Measurements from ENCODE around the gene DMD.
"Not testable (repeated sequence)": the region's sequence is repeated elsewhere in the genome, so short reads cannot be mapped to it uniquely, and the experiment has no call there.

DMD gene

DNA sequence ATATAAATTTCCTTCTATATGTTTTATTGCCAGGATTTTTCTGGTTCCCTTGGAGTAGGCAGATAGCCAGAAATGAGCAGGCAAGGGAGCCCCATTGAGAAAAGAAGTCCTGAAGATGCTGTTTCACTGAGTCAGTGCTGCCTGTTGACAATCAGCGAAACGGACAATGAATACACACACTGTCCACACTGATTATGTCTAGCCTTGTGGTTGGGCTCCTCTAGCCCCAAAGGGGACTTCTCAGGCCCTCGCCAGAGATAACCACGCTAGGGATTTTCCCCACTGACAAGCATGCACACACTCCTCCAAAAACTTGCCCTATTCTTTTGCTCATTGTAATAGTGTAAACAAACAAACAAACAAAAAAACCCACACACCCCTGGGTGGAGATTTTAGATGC lies 369.3 kb downstream of the DMD start:
- no peak for DNase-seq

- DNase-seq = no peak
Measured at GRCh38 chrX:32839781-32840180, 371.6 kb downstream of the DMD start.

GRCh38 chrX:32825009-32825408 lies 386.3 kb downstream of the DMD start:
- no peak for DNase-seq

- DNase-seq = no peak
Measured at GRCh38 chrX:32804034-32804433, 407.3 kb downstream of the DMD start.

DNA sequence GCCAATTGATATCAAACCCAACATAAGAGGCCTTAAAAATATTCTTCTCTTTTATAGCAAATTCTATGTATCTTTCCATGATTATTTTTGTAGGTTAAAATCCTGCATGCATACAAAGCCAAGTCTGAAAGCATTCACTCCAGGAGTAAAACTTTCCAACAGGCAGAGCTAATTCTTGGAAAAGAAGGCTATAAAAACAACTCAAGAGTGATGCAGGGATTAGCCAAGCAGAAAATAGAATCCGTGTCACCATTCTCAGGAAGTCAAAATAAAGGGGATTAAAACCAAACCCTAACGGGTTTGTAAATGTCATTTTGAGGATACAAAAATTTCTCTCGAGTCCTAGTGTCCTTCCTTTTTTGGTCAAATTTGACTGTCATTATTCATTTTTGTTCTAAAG lies 412.4 kb downstream of the DMD start:
- no peak for DNase-seq

DNA sequence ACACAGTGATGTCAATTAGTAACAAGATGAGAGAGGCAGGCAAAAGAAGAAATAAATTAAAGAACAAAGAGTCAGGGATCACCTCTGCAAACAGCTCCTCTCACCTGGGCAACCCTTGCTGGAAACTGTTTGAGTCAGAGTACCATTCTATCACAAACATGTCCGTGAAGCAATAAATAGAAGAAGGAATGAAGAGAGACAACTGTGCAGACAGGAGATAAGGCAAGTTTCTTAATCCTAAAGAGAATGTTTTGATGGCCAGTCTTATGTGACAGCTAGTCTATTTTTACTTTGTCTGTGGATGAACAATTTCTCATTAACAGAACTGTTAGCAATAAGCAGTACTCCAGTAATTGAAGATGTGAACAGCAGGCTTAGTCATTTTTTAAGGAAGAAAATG lies 422.4 kb downstream of the DMD start:
- DNase-seq = no peak

DNA sequence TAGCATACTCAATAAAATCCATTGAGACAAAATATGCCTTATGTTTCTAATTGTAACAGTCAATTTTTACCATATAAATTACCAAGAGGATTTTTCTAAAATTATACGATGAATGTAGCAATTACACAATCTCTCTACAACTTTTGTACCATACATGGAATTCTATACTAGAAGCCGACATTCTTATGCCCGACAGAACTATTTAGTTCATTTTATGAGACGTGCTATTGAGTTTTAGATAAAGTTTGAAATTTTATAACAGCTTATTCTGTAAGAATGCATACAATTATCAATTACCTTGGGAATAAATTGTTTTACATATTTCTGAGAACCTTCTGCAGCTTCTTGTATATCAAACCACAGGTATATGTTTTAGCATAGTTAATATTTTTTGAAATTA lies 431.2 kb downstream of the DMD start:
- no peak for DNase-seq

DNA sequence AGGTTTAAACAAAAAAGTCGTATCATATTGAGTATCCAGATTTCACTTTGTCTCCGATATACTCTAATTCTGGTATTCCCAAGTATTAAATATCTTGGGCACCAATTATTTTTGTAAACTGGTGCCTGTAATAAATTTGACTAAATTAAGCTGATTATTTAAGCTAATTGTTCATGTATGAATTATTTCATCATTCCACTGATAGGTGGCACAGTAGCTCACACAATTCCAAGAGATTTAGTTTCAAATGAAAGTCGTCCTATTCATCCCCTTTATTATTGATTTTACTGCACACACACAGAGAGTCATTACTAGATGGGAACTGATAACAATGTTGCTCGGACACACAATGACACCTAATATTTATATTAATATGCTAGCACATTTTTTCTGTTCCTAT lies 432.4 kb downstream of the DMD start:
- no peak for DNase-seq

DNA sequence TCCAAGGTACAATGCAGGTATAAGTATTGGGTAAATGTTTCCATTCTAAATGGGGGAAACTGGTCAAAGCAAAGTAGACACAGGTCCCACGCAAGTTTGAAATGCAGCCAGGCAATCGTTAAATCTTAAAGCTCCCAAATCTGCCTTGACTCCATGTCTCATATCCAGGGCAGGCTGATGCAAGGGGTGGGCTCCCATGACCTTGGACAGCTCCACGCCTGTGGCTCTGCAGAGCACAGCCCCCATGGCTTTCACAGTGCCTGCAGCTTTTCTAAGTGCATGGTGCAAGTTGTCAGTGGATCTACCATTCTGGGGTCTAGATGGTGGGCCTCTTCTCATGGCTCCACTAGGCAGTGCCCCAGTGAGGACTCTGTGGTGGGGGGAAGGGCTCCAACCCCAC lies 436.4 kb downstream of the DMD start:
- DNase-seq = no peak

- no peak for DNase-seq
Measured at GRCh38 chrX:32749070-32749469, 462.3 kb downstream of the DMD start.

DNA sequence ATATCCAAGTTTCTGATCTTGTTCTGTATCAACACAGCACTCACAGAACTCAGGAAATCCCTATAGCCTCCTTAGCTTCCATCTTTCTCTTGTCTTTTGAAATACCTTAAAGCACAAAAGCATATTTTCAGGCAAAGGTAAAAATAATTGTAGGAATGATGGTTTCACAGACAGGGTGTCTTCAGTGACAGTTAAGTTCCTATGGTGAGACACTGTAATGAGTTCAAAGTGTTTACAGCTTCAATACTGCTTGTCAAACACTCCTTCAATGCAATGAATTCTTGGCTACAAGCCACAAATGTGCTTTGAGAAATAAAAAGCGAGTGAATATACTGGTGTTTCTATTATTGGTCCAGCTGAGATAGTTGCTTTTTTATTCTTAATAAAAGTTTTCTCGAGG lies 466.0 kb downstream of the DMD start:
- DNase-seq = no peak

DNA sequence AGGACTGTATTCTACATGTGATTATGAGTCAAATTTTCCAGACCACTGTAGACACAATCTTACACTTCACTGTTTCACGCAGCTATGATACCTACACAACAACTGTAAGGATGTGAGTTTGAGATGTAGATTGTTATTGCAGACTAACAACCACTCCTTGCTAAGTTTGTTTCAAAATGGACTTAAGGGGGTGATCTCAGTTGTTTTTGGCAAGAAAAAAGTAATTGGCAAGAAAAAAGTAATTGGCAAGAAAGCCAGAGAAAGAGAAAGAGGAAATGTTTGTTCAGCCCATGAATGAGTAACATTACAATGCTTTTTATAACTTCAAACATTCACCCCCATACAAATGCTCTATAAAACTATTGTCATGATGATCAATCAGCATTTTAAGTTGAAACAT lies 466.4 kb downstream of the DMD start:
- DNase-seq = no peak

- no peak for DNase-seq
Measured at GRCh38 chrX:32741910-32742309, 469.4 kb downstream of the DMD start.

- no peak for DNase-seq
Measured at GRCh38 chrX:32708542-32708941, 502.8 kb downstream of the DMD start.

DNA sequence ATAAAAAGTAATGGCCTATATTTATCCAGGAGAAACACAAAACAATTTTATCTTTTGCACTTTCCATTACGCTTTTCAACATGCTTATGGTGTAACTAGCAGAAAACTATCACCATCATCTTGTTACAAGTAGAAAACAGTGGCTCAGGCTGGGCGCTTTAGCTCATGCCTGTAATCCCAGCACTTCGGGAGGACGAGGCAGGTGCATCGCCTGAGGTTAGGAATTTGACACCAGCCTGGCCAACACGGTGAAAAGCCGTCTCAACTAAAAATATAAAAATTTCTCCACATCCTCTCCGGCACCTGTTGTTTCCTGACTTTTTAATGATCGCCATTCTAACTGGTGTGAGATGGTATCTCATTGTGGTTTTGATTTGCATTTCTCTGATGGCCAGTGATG lies 506.0 kb downstream of the DMD start:
- DNase-seq = not testable (repeated sequence)

DNA sequence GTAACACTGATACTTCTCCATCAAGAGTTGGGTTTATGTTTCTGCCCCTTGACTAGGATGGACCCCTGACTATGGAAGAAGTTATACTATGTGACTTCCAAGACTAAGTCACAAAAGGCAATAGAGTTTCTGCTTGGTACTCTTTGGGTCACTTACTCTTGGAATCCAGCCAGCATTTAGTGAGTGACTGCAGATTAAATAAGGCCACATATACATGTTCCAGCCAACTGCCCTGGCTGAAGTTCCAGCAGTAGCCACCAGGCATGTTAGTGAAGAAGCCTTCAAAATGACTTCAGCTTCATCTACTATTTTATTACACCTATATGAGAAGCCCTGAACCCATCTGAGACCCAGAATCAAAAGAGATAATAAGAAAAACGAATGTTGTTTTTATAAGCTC lies 524.0 kb downstream of the DMD start:
- no peak for DNase-seq

GRCh38 chrX:32678487-32678886 lies 532.9 kb downstream of the DMD start:
- DNase-seq = no peak

GRCh38 chrX:32673193-32673592 lies 538.2 kb downstream of the DMD start:
- DNase-seq = no peak

DNA sequence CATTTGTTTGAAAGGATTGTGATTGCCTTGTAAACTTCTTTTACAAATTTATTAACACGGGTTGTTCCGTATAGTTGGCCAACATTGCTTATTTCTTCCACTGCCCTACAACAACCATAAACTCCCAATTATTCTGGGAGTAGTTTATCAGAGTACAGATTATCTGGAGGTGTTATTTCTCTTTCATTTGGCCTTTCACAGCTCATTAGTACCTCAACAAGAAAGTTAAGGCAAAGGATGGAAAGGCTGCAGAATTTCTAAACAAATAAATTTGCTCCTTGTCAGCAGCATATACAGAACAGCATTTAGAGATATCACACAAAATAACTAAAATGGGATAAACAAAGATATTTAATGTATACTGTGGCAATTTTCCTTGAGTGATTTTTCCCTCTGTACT lies 548.8 kb downstream of the DMD start:
- no peak for DNase-seq

DNA sequence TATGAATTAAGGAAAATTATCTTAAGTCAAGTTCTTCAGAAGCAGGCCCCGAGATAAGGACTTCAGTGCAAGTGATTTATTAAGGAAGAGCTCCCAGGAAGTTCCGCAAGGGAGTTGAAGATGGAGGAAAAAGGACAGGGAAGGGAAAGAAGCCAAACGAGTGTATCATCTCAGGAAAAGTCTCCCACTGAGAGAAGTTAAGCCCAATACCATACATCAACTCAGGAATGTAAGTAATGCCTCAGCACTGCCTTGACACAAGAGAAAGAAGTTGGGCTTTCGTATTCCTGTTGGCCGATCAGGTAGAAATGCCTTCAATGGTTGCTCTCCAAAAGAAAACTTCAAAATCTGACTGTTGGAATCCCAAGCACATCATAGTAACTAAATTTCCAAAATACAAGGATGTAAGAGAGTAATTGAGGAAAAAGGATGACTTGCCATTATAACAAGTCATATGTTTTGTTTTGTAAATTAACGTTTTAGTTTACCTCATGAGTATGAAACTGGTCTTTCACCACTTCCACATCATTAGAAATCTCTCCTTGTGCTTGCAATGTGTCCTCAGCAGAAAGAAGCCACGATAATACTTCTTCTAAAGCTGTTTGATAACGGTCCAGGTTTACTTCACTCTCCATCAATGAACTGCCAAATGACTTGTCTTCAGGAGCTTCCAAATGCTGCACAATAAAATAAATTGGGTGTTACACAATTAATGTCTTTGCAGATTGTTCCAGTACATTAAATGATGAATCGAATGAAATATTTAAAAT lies 566.7 kb downstream of the DMD start:
- no peak for DNase-seq

DNA sequence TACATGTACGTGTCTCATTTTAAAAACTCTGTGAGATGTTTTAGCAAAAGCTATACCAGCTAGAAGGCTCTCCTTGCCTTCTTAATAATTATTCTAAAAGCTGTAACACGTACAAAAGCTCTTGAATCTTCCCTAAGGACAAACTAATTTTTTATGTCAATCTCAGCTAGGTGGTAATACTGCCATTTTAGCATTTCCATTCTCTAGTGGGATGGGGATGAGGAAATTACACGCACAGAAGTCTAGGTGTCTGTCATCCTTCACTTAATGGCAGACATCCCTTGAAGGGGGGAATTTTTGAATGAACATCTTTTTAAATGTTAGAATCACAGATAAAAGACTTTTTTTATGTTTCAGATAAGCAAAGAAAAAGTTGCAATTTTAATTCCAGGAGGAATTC lies 569.1 kb downstream of the DMD start:
- no peak for DNase-seq

DNA sequence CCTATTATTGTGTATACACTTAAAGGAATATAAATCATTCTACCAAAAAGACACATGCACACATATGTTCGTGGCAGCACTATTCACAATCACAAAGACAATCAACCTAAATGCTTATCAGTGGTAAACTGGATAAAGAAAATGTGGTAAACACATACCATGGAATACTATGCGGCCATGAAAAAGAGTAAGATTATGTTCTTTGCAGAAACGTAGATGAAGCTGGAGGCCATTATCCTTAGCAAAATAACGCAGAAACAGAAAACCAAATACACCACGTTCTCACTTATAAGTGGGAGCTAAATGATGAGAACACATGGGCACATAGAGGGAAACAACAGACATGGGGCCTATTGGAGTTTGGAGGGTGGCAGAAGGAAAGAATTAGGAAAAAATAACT lies 593.2 kb downstream of the DMD start:
- DNase-seq = no peak

GRCh38 chrX:32614707-32615106 lies 596.6 kb downstream of the DMD start:
- no peak for DNase-seq

GRCh38 chrX:32599156-32599555 lies 612.2 kb downstream of the DMD start:
- no peak for DNase-seq

GRCh38 chrX:32598707-32599106 lies 612.6 kb downstream of the DMD start:
- DNase-seq = no peak

- no peak for DNase-seq
Measured at GRCh38 chrX:32597777-32598176, 613.6 kb downstream of the DMD start.

Data from right forelimb (tissue), 1 donor.